ENCODE results near the gene ABLIM2. TPM values are rescaled to one million over a fixed set of nuclear protein-coding genes. Genes with fewer than 3 reads are reported as not detected.

ABLIM2 gene
- total and polyA plus RNA-seq, 2 experiments from 2014 or later: 1.5 to 4.3 TPM

DNA sequence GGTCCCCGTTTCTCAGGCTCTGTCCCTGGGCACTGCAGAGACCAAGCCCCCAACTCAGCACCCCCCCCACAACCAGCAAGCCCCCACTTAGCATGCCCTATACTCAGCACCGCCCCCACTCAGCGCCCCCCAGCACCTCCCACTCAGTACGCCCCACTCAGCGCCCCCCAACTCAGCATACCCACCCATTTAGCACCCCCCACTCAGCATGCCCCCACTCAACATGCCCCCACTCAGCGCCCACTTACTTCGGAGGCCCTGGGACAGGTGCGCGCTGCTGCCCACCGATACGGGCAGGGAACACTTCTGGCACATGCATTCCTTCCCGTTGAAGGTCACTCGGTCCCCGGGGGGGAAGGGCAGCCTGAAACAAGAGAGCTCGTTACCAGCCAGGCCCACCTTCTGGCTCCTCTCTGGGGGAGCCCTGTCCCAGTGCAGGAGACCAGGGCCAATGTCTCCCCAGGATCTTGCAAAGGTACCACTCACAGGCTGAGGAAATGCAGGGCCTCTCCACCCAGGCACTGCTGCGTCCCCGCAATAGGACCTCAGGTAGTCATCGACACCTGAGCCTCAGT lies 70.6 kb downstream of the ABLIM2 start (continued):
- TF ChIP-seq, protein P1, sequence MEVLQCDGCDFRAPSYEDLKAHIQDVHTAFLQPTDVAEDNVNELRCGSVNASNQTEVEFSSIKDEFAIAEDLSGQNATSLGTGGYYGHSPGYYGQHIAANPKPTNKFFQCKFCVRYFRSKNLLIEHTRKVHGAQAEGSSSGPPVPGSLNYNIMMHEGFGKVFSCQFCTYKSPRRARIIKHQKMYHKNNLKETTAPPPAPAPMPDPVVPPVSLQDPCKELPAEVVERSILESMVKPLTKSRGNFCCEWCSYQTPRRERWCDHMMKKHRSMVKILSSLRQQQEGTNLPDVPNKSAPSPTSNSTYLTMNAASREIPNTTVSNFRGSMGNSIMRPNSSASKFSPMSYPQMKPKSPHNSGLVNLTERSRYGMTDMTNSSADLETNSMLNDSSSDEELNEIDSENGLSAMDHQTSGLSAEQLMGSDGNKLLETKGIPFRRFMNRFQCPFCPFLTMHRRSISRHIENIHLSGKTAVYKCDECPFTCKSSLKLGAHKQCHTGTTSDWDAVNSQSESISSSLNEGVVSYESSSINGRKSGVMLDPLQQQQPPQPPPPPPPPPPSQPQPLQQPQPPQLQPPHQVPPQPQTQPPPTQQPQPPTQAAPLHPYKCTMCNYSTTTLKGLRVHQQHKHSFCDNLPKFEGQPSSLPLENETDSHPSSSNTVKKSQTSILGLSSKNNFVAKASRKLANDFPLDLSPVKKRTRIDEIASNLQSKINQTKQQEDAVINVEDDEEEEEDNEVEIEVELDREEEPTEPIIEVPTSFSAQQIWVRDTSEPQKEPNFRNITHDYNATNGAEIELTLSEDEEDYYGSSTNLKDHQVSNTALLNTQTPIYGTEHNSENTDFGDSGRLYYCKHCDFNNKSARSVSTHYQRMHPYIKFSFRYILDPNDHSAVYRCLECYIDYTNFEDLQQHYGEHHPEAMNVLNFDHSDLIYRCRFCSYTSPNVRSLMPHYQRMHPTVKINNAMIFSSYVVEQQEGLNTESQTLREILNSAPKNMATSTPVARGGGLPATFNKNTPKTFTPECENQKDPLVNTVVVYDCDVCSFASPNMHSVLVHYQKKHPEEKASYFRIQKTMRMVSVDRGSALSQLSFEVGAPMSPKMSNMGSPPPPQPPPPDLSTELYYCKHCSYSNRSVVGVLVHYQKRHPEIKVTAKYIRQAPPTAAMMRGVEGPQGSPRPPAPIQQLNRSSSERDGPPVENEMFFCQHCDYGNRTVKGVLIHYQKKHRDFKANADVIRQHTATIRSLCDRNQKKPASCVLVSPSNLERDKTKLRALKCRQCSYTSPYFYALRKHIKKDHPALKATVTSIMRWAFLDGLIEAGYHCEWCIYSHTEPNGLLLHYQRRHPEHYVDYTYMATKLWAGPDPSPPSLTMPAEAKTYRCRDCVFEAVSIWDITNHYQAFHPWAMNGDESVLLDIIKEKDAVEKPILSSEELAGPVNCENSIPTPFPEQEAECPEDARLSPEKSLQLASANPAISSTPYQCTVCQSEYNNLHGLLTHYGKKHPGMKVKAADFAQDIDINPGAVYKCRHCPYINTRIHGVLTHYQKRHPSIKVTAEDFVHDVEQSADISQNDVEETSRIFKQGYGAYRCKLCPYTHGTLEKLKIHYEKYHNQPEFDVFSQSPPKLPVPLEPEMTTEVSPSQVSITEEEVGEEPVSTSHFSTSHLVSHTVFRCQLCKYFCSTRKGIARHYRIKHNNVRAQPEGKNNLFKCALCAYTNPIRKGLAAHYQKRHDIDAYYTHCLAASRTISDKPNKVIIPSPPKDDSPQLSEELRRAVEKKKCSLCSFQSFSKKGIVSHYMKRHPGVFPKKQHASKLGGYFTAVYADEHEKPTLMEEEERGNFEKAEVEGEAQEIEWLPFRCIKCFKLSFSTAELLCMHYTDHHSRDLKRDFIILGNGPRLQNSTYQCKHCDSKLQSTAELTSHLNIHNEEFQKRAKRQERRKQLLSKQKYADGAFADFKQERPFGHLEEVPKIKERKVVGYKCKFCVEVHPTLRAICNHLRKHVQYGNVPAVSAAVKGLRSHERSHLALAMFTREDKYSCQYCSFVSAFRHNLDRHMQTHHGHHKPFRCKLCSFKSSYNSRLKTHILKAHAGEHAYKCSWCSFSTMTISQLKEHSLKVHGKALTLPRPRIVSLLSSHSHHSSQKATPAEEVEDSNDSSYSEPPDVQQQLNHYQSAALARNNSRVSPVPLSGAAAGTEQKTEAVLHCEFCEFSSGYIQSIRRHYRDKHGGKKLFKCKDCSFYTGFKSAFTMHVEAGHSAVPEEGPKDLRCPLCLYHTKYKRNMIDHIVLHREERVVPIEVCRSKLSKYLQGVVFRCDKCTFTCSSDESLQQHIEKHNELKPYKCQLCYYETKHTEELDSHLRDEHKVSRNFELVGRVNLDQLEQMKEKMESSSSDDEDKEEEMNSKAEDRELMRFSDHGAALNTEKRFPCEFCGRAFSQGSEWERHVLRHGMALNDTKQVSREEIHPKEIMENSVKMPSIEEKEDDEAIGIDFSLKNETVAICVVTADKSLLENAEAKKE (CRISPR knock-in tag; IDR thresholded peaks at IDR 0.05): no peak
- TF ChIP-seq, protein P2, sequence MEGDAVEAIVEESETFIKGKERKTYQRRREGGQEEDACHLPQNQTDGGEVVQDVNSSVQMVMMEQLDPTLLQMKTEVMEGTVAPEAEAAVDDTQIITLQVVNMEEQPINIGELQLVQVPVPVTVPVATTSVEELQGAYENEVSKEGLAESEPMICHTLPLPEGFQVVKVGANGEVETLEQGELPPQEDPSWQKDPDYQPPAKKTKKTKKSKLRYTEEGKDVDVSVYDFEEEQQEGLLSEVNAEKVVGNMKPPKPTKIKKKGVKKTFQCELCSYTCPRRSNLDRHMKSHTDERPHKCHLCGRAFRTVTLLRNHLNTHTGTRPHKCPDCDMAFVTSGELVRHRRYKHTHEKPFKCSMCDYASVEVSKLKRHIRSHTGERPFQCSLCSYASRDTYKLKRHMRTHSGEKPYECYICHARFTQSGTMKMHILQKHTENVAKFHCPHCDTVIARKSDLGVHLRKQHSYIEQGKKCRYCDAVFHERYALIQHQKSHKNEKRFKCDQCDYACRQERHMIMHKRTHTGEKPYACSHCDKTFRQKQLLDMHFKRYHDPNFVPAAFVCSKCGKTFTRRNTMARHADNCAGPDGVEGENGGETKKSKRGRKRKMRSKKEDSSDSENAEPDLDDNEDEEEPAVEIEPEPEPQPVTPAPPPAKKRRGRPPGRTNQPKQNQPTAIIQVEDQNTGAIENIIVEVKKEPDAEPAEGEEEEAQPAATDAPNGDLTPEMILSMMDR (conservative IDR thresholded peaks at IDR 0.05; ENCODE audit: low read depth in 2 of 2): no peak
- TF ChIP-seq, protein P3, sequence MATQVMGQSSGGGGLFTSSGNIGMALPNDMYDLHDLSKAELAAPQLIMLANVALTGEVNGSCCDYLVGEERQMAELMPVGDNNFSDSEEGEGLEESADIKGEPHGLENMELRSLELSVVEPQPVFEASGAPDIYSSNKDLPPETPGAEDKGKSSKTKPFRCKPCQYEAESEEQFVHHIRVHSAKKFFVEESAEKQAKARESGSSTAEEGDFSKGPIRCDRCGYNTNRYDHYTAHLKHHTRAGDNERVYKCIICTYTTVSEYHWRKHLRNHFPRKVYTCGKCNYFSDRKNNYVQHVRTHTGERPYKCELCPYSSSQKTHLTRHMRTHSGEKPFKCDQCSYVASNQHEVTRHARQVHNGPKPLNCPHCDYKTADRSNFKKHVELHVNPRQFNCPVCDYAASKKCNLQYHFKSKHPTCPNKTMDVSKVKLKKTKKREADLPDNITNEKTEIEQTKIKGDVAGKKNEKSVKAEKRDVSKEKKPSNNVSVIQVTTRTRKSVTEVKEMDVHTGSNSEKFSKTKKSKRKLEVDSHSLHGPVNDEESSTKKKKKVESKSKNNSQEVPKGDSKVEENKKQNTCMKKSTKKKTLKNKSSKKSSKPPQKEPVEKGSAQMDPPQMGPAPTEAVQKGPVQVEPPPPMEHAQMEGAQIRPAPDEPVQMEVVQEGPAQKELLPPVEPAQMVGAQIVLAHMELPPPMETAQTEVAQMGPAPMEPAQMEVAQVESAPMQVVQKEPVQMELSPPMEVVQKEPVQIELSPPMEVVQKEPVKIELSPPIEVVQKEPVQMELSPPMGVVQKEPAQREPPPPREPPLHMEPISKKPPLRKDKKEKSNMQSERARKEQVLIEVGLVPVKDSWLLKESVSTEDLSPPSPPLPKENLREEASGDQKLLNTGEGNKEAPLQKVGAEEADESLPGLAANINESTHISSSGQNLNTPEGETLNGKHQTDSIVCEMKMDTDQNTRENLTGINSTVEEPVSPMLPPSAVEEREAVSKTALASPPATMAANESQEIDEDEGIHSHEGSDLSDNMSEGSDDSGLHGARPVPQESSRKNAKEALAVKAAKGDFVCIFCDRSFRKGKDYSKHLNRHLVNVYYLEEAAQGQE (IDR thresholded peaks at IDR 0.05; ENCODE audit: unreplicated experiment): no peak
- TF ChIP-seq JUNB (IDR thresholded peaks at IDR 0.05; ENCODE audit: unreplicated experiment) (no peak), CREB1 (CRISPR knock-in tag; IDR thresholded peaks at IDR 0.05; ENCODE audit: low read depth) (no peak), NANOG (IDR thresholded peaks at IDR 0.05; ENCODE audit: borderline replicate concordance) (no peak), STAT1 (IDR thresholded peaks at IDR 0.05; ENCODE audit: unreplicated experiment) (no peak), EZH2phosphoT487 (IDR thresholded peaks at IDR 0.05; ENCODE audit: unreplicated experiment) (no peak)
